IMR-90 (cell line): Measurements from ENCODE around the gene PPDPF.

Source experiments
- CHD1 ChIP-seq: IDR thresholded peaks from 2 replicates; pipeline ENCODE4 v1.6.1; 2012; ENCODE audit warnings: low read depth, low read length, improper control_type of control experiment
- NFE2L2 ChIP-seq: fragments of 150-350 bp; IDR thresholded peaks from 2 replicates; pipeline ENCODE4 v1.6.1; 2016; ENCODE audit warnings: low read depth, mild to moderate bottlenecking, low read length
- POLR2A ChIP-seq: IDR thresholded peaks from 2 replicates; pipeline ENCODE4 v1.6.1; 2012; ENCODE audit warnings: mild to moderate bottlenecking, low read depth, low read length
- RCOR1 ChIP-seq: IDR thresholded peaks from 2 replicates; pipeline ENCODE4 v1.6.1; 2012; ENCODE audit warnings: mild to moderate bottlenecking, low read length, improper control_type of control experiment; ENCODE audit not compliant: insufficient replicate concordance
- RFX5 ChIP-seq: IDR thresholded peaks from 2 replicates; pipeline ENCODE4 v1.8.0; 2012; ENCODE audit warnings: low read depth, mild to moderate bottlenecking, low read length, moderate library complexity
- SMC3 ChIP-seq: fragments of 150-350 bp; IDR thresholded peaks from 2 replicates; pipeline ENCODE4 v1.6.1; 2016; ENCODE audit warnings: low read depth, mild to moderate bottlenecking, antibody characterized with exemption, low read length, moderate library complexity
- USF2 ChIP-seq: fragments of 150-350 bp; IDR thresholded peaks from 2 replicates; pipeline ENCODE4 v1.6.1; 2017; ENCODE audit warnings: mild to moderate bottlenecking, antibody characterized with exemption, low read length, low read depth
- TF ChIP-seq, protein P1 (sequence below): conservative IDR thresholded peaks from 2 replicates; pipeline ENCODE4 v1.5.1; 2012; ENCODE audit warnings: mild to moderate bottlenecking, low read depth, low read length, improper control_type of control experiment

DNA sequence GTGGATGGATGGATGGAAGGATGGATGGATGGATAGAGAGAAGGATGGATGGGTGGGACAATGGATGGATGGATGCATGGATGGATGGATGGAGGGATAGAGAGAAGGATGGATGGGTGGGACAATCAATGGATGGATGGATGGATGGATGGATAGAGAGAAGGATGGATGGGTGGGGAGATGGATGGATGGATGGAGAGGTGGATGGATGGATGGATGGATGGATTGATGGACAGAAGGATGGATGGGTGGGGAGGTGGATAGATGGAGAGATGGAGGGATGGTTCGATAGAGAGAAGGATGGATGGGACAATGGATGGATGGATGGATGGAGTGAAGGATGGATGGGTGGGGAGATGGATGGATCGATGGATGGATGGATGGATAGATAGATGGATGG lies 28.0 kb upstream of the PPDPF start:
- TF ChIP-seq POLR2A: no peak
- TF ChIP-seq, protein P1, sequence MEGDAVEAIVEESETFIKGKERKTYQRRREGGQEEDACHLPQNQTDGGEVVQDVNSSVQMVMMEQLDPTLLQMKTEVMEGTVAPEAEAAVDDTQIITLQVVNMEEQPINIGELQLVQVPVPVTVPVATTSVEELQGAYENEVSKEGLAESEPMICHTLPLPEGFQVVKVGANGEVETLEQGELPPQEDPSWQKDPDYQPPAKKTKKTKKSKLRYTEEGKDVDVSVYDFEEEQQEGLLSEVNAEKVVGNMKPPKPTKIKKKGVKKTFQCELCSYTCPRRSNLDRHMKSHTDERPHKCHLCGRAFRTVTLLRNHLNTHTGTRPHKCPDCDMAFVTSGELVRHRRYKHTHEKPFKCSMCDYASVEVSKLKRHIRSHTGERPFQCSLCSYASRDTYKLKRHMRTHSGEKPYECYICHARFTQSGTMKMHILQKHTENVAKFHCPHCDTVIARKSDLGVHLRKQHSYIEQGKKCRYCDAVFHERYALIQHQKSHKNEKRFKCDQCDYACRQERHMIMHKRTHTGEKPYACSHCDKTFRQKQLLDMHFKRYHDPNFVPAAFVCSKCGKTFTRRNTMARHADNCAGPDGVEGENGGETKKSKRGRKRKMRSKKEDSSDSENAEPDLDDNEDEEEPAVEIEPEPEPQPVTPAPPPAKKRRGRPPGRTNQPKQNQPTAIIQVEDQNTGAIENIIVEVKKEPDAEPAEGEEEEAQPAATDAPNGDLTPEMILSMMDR: no peak
- no peak for TF ChIP-seq CHD1
- TF ChIP-seq RFX5: no peak
- TF ChIP-seq RCOR1: no peak
- TF ChIP-seq USF2: no peak
- no peak for TF ChIP-seq NFE2L2
- no peak for TF ChIP-seq SMC3
